ENCODE results near the gene VSTM2B. TPM values are rescaled to one million over a fixed set of nuclear protein-coding genes. Genes with fewer than 3 reads are reported as not detected.

VSTM2B gene
- total RNA-seq, 4 donors from 2014 or later, result not detected

DNA sequence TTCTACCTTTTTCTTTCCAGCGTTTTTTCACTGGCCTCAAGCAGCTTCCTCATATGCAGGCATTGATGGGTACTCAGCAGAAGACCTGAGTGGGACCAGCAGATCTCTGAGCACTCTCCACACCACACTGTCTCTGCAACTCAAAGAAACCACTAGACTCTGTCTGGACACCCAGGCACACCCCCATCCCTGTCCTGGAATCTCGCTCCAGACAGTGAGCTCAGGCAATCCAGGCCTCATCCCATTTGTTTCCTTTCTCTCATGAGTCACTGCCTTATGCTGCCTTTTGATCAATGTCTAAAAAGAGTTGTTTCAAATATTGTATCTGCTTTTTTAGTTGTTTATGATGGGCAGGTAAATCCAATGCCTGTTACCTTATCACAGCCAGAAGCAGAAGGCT lies 60.6 kb downstream of the VSTM2B start:
- WGBS, 2 donors, result 55 to 56% methylated on average over 2 of the region's 2 CpGs
- TF ChIP-seq, protein P1, sequence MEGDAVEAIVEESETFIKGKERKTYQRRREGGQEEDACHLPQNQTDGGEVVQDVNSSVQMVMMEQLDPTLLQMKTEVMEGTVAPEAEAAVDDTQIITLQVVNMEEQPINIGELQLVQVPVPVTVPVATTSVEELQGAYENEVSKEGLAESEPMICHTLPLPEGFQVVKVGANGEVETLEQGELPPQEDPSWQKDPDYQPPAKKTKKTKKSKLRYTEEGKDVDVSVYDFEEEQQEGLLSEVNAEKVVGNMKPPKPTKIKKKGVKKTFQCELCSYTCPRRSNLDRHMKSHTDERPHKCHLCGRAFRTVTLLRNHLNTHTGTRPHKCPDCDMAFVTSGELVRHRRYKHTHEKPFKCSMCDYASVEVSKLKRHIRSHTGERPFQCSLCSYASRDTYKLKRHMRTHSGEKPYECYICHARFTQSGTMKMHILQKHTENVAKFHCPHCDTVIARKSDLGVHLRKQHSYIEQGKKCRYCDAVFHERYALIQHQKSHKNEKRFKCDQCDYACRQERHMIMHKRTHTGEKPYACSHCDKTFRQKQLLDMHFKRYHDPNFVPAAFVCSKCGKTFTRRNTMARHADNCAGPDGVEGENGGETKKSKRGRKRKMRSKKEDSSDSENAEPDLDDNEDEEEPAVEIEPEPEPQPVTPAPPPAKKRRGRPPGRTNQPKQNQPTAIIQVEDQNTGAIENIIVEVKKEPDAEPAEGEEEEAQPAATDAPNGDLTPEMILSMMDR (IDR thresholded peaks at IDR 0.05), result no peak
- TF ChIP-seq POLR2A (IDR thresholded peaks at IDR 0.05), result no peak
- no peak overlapping the region for H3K4me3 ChIP-seq
- intact Hi-C loops (cut with DNase I), result no loop called here
- H3K36me3 ChIP-seq, result no peaks in the 10 kb centered on the region
- no peaks in the 10 kb centered on the region for H3K4me1 ChIP-seq
- H3K9me3 ChIP-seq, result no peaks in the 10 kb centered on the region
- DNase-seq, result no peak
- no peak overlapping the region for H3K27ac ChIP-seq
- H3K27me3 ChIP-seq, result peaks cover 0 to 45% (median 0%) of the 10 kb centered on the region in 4 donors

DNA sequence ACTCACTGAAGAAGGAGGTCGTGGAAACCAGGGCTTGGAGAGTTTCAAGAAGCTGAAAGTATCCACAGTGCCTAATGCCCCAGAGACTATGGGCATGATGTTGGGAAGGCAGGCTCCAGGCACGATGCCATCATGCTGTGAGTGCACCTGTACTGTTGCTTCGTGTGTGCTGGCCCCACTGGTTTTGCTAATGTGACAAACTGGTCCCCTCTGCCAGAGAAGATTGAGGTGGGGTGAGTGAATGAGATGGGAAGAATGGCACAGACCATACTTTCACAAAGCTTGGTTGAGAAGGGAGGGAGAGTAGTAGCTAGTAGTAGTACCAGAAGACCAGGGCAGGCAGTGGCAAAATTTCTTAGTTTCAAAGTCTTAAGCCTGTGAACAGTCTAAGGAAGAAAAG lies 61.3 kb downstream of the VSTM2B start:
- intact Hi-C loops (cut with DNase I), result no loop called here
- Histone ChIP-seq H3K27me3 (peaks cover 0 to 48% (median 0%) of the 10 kb centered on the region in 4 donors), H3K4me3 (no peak overlapping the region), H3K27ac (no peak overlapping the region), H3K9me3 (no peaks in the 10 kb centered on the region), H3K4me1 (no peaks in the 10 kb centered on the region), H3K36me3 (no peaks in the 10 kb centered on the region)
- TF ChIP-seq, protein P1 (IDR thresholded peaks at IDR 0.05), result no peak
- no peak for TF ChIP-seq POLR2A (IDR thresholded peaks at IDR 0.05)
- DNase-seq, result no peak
- 63 to 70% methylated on average over 3 of the region's 3 CpGs for WGBS, 2 donors

DNA sequence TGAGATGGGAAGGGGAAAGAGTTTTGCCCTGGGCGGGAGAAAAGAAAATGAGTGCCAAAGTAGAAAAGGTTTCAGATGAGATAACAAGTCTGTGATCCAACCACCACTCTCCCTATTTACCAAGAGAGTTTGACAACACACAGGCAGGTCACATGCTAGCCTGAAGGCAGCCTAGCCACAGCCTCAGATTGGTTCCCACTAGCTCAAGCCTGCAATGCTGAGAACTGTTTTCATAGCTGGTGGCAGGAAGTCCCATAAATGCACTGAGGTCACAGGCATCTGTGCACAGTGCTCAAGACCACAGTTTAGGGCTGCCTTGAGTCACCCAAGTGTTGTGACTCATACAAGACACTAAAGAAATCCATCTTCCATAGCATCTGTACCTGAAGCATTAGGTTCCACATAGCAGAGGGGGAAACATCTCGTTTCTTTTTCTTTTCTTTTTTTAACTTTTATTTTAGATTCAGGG lies 61.8 kb downstream of the VSTM2B start:
- intact Hi-C loops (cut with DNase I), result no loop called here
- Histone ChIP-seq H3K4me3 (no peak overlapping the region), H3K9me3 (no peaks in the 10 kb centered on the region), H3K27me3 (peaks cover 0 to 51% (median 0%) of the 10 kb centered on the region in 4 donors), H3K4me1 (no peaks in the 10 kb centered on the region), H3K27ac (no peak overlapping the region), H3K36me3 (no peaks in the 10 kb centered on the region)
- DNase-seq, result no peak
- 40 to 54% methylated on average over 2 of the region's 2 CpGs for WGBS, 2 donors
- TF ChIP-seq POLR2A (IDR thresholded peaks at IDR 0.05), result peak in 1 of 4 donors; percentile 7
- TF ChIP-seq, protein P1 (IDR thresholded peaks at IDR 0.05), result no peak

DNA sequence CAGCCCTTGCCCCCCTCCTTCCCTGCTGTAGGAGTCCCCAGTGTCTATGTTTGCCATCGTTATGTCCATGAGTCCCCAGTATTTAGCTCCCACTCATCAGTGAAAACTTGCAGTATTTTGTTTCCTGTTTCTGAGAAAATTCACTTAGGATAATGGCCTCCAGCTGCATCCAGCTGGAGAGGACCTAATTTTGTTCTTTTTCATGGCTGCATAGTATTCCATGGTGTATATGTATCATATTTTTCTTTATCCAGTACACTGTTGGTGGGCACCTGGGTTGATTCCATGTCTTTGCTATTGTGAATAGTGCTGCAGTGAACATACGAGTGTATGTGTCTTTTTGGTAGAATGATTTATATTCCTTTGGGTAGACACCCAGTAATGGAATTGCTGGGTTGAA lies 62.3 kb downstream of the VSTM2B start:
- 80% methylated on average over 2 of the region's 2 CpGs for WGBS, 2 donors

DNA sequence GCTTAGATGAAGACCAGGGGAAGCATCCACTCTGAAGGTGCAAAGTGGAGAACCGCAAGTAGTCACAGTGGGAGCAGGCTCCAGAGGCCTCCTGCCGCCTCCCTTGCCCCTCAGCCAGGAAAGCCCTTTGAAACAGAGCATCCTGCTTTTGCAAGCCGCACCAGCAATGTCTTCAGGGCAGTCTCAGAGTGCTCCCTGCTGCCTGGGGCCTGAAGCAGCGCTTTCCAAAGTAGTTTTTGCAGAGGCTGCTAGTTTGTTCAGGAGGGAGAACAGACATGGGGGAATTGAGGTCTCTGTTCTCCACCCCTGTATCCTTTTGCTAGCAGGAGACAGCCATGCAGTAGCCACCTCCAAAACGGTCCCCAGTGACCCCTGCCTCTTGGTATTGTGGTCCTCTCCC lies 64.5 kb downstream of the VSTM2B start:
- intact Hi-C loops (cut with DNase I), result no loop called here

More for the DNA sequence above, 62.3 kb downstream of the VSTM2B start:
- peaks cover 0 to 52% (median 0%) of the 10 kb centered on the region in 4 donors for H3K27me3 ChIP-seq
- TF ChIP-seq POLR2A (IDR thresholded peaks at IDR 0.05), result no peak
- TF ChIP-seq, protein P1 (IDR thresholded peaks at IDR 0.05), result no peak
- no peaks in the 10 kb centered on the region for H3K36me3 ChIP-seq
- intact Hi-C loops (cut with DNase I), result no loop called here
- no peak for DNase-seq
- no peak overlapping the region for H3K4me3 ChIP-seq
- H3K27ac ChIP-seq, result no peak overlapping the region
- H3K4me1 ChIP-seq, result no peaks in the 10 kb centered on the region
- H3K9me3 ChIP-seq, result no peaks in the 10 kb centered on the region

More for the DNA sequence above, 64.5 kb downstream of the VSTM2B start:
- peaks cover 0 to 72% (median 0%) of the 10 kb centered on the region in 4 donors for H3K27me3 ChIP-seq
- H3K4me1 ChIP-seq, result no peaks in the 10 kb centered on the region
- no peak overlapping the region for H3K4me3 ChIP-seq
- no peaks in the 10 kb centered on the region for H3K9me3 ChIP-seq
- H3K36me3 ChIP-seq, result no peaks in the 10 kb centered on the region
- 10 to 57% methylated on average over 2 to 4 of the region's 5 CpGs for WGBS, 2 donors
- no peak overlapping the region for H3K27ac ChIP-seq
- TF ChIP-seq, protein P1 (IDR thresholded peaks at IDR 0.05), result no peak
- no peak for TF ChIP-seq POLR2A (IDR thresholded peaks at IDR 0.05)
- no peak for DNase-seq
